Smooth muscle cell (in vitro differentiated cells): Measurements from ENCODE around the gene IGIP. TPM values are rescaled to one million over a fixed set of nuclear protein-coding genes. Genes with fewer than 3 reads are reported as not detected.
A peak's percentile ranks its signal among the peaks of the same experiment; 100 is the strongest.

Source experiments
- DNase-seq: peaks from one replicate; lab custom pipeline; 2025; ENCODE audit not compliant: unreplicated experiment; lab: John Stamatoyannopoulos, UW
- H2AFZ ChIP-seq: fragments of 200-600 bp; sonication (generic); 2 replicates; pipeline ENCODE4 v1.6.0; 2016; ENCODE audit warnings: antibody characterized with exemption, low read depth, mild to moderate bottlenecking
- H3F3A ChIP-seq: fragments of 200-600 bp; sonication (generic); 2 replicates; pipeline ENCODE4 v1.6.0; 2017; ENCODE audit warnings: antibody characterized with exemption, low read depth
- H3K27ac ChIP-seq: fragments of 200-600 bp; sonication (generic); 2 replicates; pipeline ENCODE4 v1.5.1; 2016; ENCODE audit warnings: low read depth, mild to moderate bottlenecking
- H3K27me3 ChIP-seq: fragments of 200-600 bp; sonication (generic); 2 replicates; pipeline ENCODE4 v1.6.1; 2016; ENCODE audit warnings: low read depth, mild to moderate bottlenecking
- H3K36me3 ChIP-seq: fragments of 200-600 bp; sonication (generic); 2 replicates; pipeline ENCODE4 v1.5.1; 2016; ENCODE audit warnings: low read depth
- H3K4me1 ChIP-seq: fragments of 200-600 bp; sonication (generic); 2 replicates; pipeline ENCODE4 v1.5.1; 2016; ENCODE audit warnings: low read depth
- H3K4me2 ChIP-seq: fragments of 200-600 bp; sonication (generic); 2 replicates; pipeline ENCODE4 v1.6.0; 2016; ENCODE audit warnings: mild to moderate bottlenecking
- H3K4me3 ChIP-seq: fragments of 200-600 bp; sonication (generic); 2 replicates; pipeline ENCODE4 v1.5.1; 2016; ENCODE audit warnings: mild to moderate bottlenecking
- H3K79me2 ChIP-seq: fragments of 200-600 bp; sonication (generic); 2 replicates; pipeline ENCODE4 v1.6.0; 2016; ENCODE audit warnings: low read depth, mild to moderate bottlenecking
- H3K9ac ChIP-seq: fragments of 200-600 bp; sonication (generic); 2 replicates; pipeline ENCODE4 v1.6.0; 2016; ENCODE audit warnings: low read depth
- H3K9me3 ChIP-seq: fragments of 200-600 bp; sonication (generic); replicated peaks from 2 replicates; pipeline ENCODE4 v1.5.1; 2016; ENCODE audit warnings: low read depth
- H4K20me1 ChIP-seq: fragments of 200-600 bp; sonication (generic); 2 replicates; pipeline ENCODE4 v1.6.0; 2016; ENCODE audit warnings: low read depth
- WGBS: methylation state at CpG from one replicate; pipeline ENCODE4 v1.1.7; 2016; ENCODE audit warnings: low lambda C conversion rate; 5-methylcytosine and 5-hydroxymethylcytosine counted together
- polyA plus RNA-seq: library from polyadenylated mRNA; unstranded; fragments of >200 nt; fragmentation: Nextera tagmentation; extraction: Ambion mirVana; gene quantifications from 2 replicates; pipeline ENCODE4 v1.2.1, GENCODE V29; 2016
- total RNA-seq: library from RNA; depleted of rRNA; stranded (reverse); fragments of >200 nt; gene quantifications from 2 replicates; pipeline ENCODE4 v1.2.3, GENCODE V29; 2014
- TF ChIP-seq, protein P1 (sequence below): fragments of 200-600 bp; sonication (generic); IDR thresholded peaks from 2 replicates; pipeline ENCODE4 v1.5.1; 2017; ENCODE audit warnings: borderline replicate concordance, mild to moderate bottlenecking, antibody characterized with exemption; ENCODE audit not compliant: insufficient read depth, poor library complexity, severe bottlenecking

IGIP gene
- total and polyA plus RNA-seq, 2 experiments from 2014 or later: 0.72 to 4.3 TPM

DNA sequence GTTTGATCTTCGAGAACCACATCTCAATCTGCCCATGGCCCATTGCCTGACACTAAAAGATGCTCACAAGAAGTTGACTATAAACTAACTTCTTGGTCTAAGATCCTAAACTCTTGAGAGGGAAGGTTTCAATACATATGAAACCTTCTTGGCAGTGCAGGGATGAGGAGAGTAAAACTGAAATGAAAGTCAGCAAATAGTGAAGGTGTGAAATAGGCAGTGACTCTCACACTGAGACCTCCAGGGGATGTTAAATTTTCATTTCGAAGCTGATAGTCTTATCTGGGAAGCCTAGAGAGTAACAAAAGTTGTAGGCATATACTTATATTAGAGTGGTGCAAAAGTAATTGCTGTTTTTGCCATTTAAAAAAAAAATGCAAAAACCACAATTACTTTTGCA is 48.3 kb downstream of the IGIP start:
- H3K27ac ChIP-seq: no peak overlapping the region
- no peaks in the 10 kb centered on the region for H3K9me3 ChIP-seq
- H3K4me1 ChIP-seq: peaks cover 6% of the 10 kb centered on the region
- H3K79me2 ChIP-seq: no peaks in the 10 kb centered on the region
- peak overlapping the region; percentile 98 for H3K4me2 ChIP-seq
- peak overlapping the region; percentile 79 for H3K4me3 ChIP-seq
- H4K20me1 ChIP-seq: no peaks in the 10 kb centered on the region
- TF ChIP-seq, protein P1, sequence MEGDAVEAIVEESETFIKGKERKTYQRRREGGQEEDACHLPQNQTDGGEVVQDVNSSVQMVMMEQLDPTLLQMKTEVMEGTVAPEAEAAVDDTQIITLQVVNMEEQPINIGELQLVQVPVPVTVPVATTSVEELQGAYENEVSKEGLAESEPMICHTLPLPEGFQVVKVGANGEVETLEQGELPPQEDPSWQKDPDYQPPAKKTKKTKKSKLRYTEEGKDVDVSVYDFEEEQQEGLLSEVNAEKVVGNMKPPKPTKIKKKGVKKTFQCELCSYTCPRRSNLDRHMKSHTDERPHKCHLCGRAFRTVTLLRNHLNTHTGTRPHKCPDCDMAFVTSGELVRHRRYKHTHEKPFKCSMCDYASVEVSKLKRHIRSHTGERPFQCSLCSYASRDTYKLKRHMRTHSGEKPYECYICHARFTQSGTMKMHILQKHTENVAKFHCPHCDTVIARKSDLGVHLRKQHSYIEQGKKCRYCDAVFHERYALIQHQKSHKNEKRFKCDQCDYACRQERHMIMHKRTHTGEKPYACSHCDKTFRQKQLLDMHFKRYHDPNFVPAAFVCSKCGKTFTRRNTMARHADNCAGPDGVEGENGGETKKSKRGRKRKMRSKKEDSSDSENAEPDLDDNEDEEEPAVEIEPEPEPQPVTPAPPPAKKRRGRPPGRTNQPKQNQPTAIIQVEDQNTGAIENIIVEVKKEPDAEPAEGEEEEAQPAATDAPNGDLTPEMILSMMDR: no peak
- no peaks in the 10 kb centered on the region for H3K36me3 ChIP-seq
- H3K27me3 ChIP-seq: no peaks in the 10 kb centered on the region
- no peak overlapping the region for H3K9ac ChIP-seq
- no peak for DNase-seq
- H2AFZ ChIP-seq: no peak overlapping the region
- H3F3A ChIP-seq: no peaks in the 10 kb centered on the region
- 96% methylated on average over 2 of the region's 2 CpGs for WGBS

DNA sequence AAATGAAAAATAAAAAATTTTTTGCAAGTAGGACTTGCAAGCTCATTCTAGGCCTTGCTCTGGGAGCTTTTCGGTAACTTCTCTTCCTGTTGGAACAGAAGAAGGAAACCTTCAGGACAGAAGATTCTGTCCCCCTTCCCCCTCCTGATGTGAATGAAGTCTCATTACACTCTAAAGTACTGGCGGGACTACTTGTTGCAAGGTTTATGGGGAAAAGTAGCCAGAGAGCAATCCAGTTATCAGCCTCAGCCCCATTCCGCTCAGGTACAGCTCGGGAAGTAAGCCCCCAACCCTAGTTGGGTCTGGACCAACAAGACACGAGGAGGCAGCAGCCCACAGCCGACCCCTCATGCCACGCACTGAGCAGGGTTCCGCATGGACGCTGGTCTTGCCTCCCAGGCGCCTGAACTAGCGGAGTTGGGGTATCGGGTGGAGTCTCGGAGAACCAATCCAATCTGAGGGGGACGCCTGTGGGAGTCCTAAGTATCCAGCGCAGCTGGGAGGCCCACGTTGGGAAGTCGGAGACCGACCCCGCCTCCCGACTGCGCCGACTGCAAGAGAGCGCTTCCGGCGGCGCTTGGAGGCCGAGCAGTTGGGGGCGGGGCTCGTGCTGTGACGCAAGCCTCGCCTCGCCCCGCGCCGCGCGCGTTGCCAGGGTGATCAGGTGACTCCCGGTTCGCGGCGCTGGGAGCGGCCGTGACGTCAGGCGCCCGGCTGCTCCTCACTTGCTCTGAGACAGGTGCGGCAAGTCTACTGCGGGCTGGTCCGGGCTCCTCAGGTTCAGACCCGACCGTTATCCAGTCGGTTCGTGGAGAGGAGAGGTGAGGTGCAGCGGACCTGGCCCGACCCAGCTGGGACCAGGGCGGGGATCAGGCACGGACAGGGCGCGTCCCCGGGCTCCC is 49.0 kb downstream of the IGIP start, which contains the start of gene CYSTM1:
Gene CYSTM1 (plus strand): TSS at position 724 of the 902 bp plus-strand sequence. CDS start 19,278 bp downstream, outside the sequence.
- TF ChIP-seq, protein P1: no peak
- peak within 1 kb of the TSS; percentile 79 for H3K4me3 ChIP-seq
- H3K36me3 ChIP-seq: no peaks in the 10 kb centered on the region
- H3K9me3 ChIP-seq: no peaks in the 10 kb centered on the region
- H4K20me1 ChIP-seq: no peaks in the 10 kb centered on the region
- H2AFZ ChIP-seq: peak within 1 kb of the TSS; percentile 89
- peak within 1 kb of the TSS; percentile 98 for H3K4me2 ChIP-seq
- H3K27ac ChIP-seq: peak within 1 kb of the TSS; percentile 89
- H3K4me1 ChIP-seq: peaks cover 6% of the 10 kb centered on the region
- H3K9ac ChIP-seq: peak within 1 kb of the TSS; percentile 95
- no peaks in the 10 kb centered on the region for H3K27me3 ChIP-seq
- WGBS: 3% methylated on average over 59 of the region's 61 CpGs
- no peaks in the 10 kb centered on the region for H3F3A ChIP-seq
- H3K79me2 ChIP-seq: no peaks in the 10 kb centered on the region
- peak; percentile 81 for DNase-seq

DNA sequence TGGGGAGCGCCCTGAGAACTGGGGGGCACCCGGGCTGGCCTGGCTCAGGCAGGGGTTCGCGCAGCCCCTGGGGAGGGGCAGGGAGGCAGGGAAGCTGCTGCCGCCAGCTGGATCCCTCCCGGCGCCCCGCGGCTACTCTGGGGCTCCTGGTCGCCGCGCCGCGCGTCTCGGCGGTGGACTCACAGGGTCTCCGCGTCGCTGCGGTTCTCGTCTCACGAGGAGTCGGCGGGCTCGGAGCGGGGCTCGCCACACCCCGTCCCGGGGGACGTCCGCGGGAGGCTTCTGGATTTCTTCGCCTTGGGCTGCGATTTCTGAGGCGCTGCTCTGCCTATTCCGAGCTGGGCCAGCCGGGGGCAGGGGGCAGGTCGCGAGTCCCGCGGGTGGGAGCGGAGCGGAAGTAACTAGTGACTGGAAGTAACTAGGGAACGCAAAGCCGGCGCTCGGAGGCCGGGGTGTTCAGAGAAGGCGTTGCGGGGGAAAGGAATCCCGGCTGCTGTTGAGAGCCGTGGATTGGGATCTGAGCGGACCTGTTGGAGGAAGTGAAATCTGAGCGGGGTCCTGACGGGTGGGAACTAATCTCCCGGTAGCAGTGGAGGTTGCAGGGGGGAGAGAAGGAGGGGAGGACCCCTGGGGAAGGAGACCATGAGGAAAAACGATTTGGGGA is 49.8 kb downstream of the IGIP start:
- H3K9me3 ChIP-seq: no peaks in the 10 kb centered on the region
- H3K4me3 ChIP-seq: peak overlapping the region; percentile 79
- H3K4me2 ChIP-seq: peak overlapping the region; percentile 98
- peak overlapping the region; percentile 89 for H2AFZ ChIP-seq
- peaks cover 6% of the 10 kb centered on the region for H3K4me1 ChIP-seq
- peak overlapping the region; percentile 95 for H3K9ac ChIP-seq
- no peaks in the 10 kb centered on the region for H3F3A ChIP-seq
- peak; percentile 67 for DNase-seq
- H3K79me2 ChIP-seq: no peaks in the 10 kb centered on the region
- no peaks in the 10 kb centered on the region for H3K27me3 ChIP-seq
- peak overlapping the region; percentile 89 for H3K27ac ChIP-seq
- no peaks in the 10 kb centered on the region for H3K36me3 ChIP-seq
- under 1% methylated on average over 53 of the region's 58 CpGs for WGBS
- H4K20me1 ChIP-seq: no peaks in the 10 kb centered on the region
- TF ChIP-seq, protein P1: peak; percentile 5
